HepG2 (cell line): ENCODE data around the gene ICAM3. TPM values are rescaled to one million over a fixed set of nuclear protein-coding genes. Genes with fewer than 3 reads are reported as not detected.

ENCODE experiments used
- ATAC-seq: fragments of 200-7000 bp; cut with Tn5 transposase; 3 replicates; pipeline ENCODE4 v1.9.1; 2020; ENCODE audit warnings: mild to moderate bottlenecking, moderate library complexity
- BruUV-seq: library from RNA; stranded (reverse); fragments of 400-500 nt; replicated peaks from 2 replicates; lab custom pipeline; 2021; lab: Mats Ljungman, UMichigan
- CTCF ChIA-PET: fragments of 300-600 bp; formaldehyde crosslinking; extraction: SDS; loops from one replicate; lab custom pipeline; 2021; ENCODE audit warnings: low total read pairs, inconsistent platforms, low intra/inter-chr PET ratio; lab: Yijun Ruan, JAX
- POLR2A ChIA-PET: fragments of 350-600 bp; sonication (Branson Sonifier 250); formaldehyde crosslinking; loops from one replicate; lab custom pipeline; 2020; ENCODE audit warnings: antibody characterized with exemption, inconsistent platforms; lab: Yijun Ruan, JAX
- DNase-seq: peaks from one replicate; pipeline ENCODE4 v3.0.0-alpha.2; 2015; ENCODE audit warnings: low spot score
- FAIRE-seq: peaks from 3 replicates; lab custom pipeline; 2011; peaks lifted over from hg19 to GRCh38; lab: Jason Lieb, UNC
- H2AFZ ChIP-seq: one replicate; pipeline ENCODE4 v1.6.1; 2011; ENCODE audit warnings: low read length, inconsistent platforms
- H3K27ac ChIP-seq: fragments of 300-600 bp; 3 replicates; pipeline ENCODE4 v1.8.0; 2011; ENCODE audit warnings: mixed run types, mild to moderate bottlenecking, mixed read lengths, low read length, inconsistent platforms; ENCODE audit not compliant: insufficient read depth; ENCODE audit errors: extremely low read length
- H3K27me3 ChIP-seq, 2 experiments: fragments of 200-600 bp in 1 of 2; 2 replicates in 1 of 2; 3 replicates in 1 of 2; pipeline versions ENCODE4 v1.6.0 to v1.8.0; 2011; ENCODE audit warnings: low read length in 2 of 2, mild to moderate bottlenecking in 2 of 2, moderate library complexity in 2 of 2, inconsistent platforms in 1 of 2; ENCODE audit not compliant: insufficient read depth in 2 of 2, control insufficient read depth in 1 of 2
- H3K36me3 ChIP-seq, 2 experiments: fragments of 200-600 bp in 1 of 2; replicated peaks in 1 of 2; 2 replicates in 1 of 2; 3 replicates in 1 of 2; pipeline versions ENCODE4 v1.5.1 to v1.8.0; 2011; ENCODE audit warnings: low read length in 2 of 2, inconsistent platforms in 1 of 2; ENCODE audit not compliant: insufficient read depth in 2 of 2, control insufficient read depth in 1 of 2
- H3K4me1 ChIP-seq: 2 replicates; pipeline ENCODE4 v1.5.1; 2012; ENCODE audit warnings: low read length, inconsistent platforms; ENCODE audit not compliant: insufficient read depth
- H3K4me2 ChIP-seq: 2 replicates; pipeline ENCODE4 v1.6.0; 2011; ENCODE audit warnings: low read depth, low read length, inconsistent platforms
- H3K4me3 ChIP-seq, 3 experiments: fragments of 200-600 bp in 1 of 3; sonication (generic), shearing (Covaris generic) in 1 of 3; replicated peaks in 1 of 3; 2 replicates each; pipeline ENCODE4 v1.5.1; 2011 to 2016; ENCODE audit warnings: low read length in 3 of 3, inconsistent platforms in 2 of 3, low read depth in 2 of 3, mild to moderate bottlenecking in 2 of 3, control low read depth in 1 of 3, mixed read lengths in 1 of 3; ENCODE audit not compliant: insufficient read depth in 1 of 3
- H3K79me2 ChIP-seq: one replicate; pipeline ENCODE4 v1.6.1; 2011; ENCODE audit warnings: low read length, inconsistent platforms; ENCODE audit not compliant: insufficient read depth
- H3K9ac ChIP-seq: 2 replicates; pipeline ENCODE4 v1.6.0; 2011; ENCODE audit warnings: mild to moderate bottlenecking, low read depth, low read length, inconsistent platforms; ENCODE audit not compliant: insufficient read depth
- H3K9me3 ChIP-seq: 2 replicates; pipeline ENCODE4 v1.5.1; 2012; ENCODE audit warnings: mild to moderate bottlenecking, low read length
- H4K20me1 ChIP-seq: 2 replicates; pipeline ENCODE4 v1.6.0; 2011; ENCODE audit warnings: inconsistent platforms, mild to moderate bottlenecking, low read length, moderate library complexity; ENCODE audit not compliant: insufficient read depth
- ARID4A ChIP-seq: sonication (generic); formaldehyde crosslinking; IDR thresholded peaks from 2 replicates; pipeline ENCODE4 v1.5.0; 2020; ENCODE audit warnings: mild to moderate bottlenecking, missing genetic modification reagents, borderline replicate concordance
- CEBPB ChIP-seq: IDR thresholded peaks from 2 replicates; pipeline ENCODE4 v1.6.1; 2011; ENCODE audit warnings: low read depth, low read length, improper control_type of control experiment, borderline replicate concordance
- DR1 ChIP-seq: sonication (generic); formaldehyde crosslinking; IDR thresholded peaks from 2 replicates; pipeline ENCODE4 v1.8.0; 2021; ENCODE audit warnings: mild to moderate bottlenecking, missing genetic modification reagents, inconsistent platforms
- FOXA3 ChIP-seq: IDR thresholded peaks from 2 replicates; pipeline ENCODE4 v1.6.1; 2016; ENCODE audit warnings: missing genetic modification reagents, missing compliant biosample characterization
- NFE2L1 ChIP-seq: sonication (generic); formaldehyde crosslinking; IDR thresholded peaks from 2 replicates; pipeline ENCODE4 v1.4.0; 2020; ENCODE audit warnings: missing genetic modification reagents, mild to moderate bottlenecking, borderline replicate concordance
- PPARG ChIP-seq: conservative IDR thresholded peaks from 2 replicates; pipeline ENCODE4 v1.6.1; 2016; ENCODE audit warnings: missing biosample characterization, missing genetic modification reagents
- RBFOX2 ChIP-seq: fragments of 200-400 bp; formaldehyde crosslinking; IDR thresholded peaks from 2 replicates; pipeline ENCODE4 v1.6.1; 2017; ENCODE audit warnings: low read depth, mild to moderate bottlenecking, low read length
- RELA ChIP-seq: sonication (generic); formaldehyde crosslinking; IDR thresholded peaks from 2 replicates; pipeline ENCODE4 v1.4.0; 2020; ENCODE audit warnings: missing genetic modification reagents
- SETDB1 ChIP-seq: sonication (generic); formaldehyde crosslinking; IDR thresholded peaks from 2 replicates; pipeline ENCODE4 v1.5.1; 2020; ENCODE audit warnings: missing genetic modification reagents, mild to moderate bottlenecking, borderline replicate concordance
- SUZ12 ChIP-seq: fragments of 150-350 bp; IDR thresholded peaks from 2 replicates; pipeline ENCODE4 v1.6.1; 2014; ENCODE audit warnings: low read depth, low read length
- ZBTB33 ChIP-seq: sonication (generic); formaldehyde crosslinking; IDR thresholded peaks from 2 replicates; pipeline ENCODE4 v1.4.0; 2020; ENCODE audit warnings: missing genetic modification reagents
- ZBTB38 ChIP-seq: sonication (generic); formaldehyde crosslinking; IDR thresholded peaks from 2 replicates; pipeline ENCODE4 v1.5.1; 2020; ENCODE audit warnings: mild to moderate bottlenecking, missing genetic modification reagents
- ZMAT5 ChIP-seq: sonication (generic); formaldehyde crosslinking; IDR thresholded peaks from 2 replicates; pipeline ENCODE4 v1.5.0; 2020; ENCODE audit warnings: mild to moderate bottlenecking, low read depth, missing genetic modification reagents, borderline replicate concordance
- ZNF850 ChIP-seq: sonication (generic); formaldehyde crosslinking; conservative IDR thresholded peaks from 2 replicates; pipeline ENCODE4 v1.9.0; 2021; ENCODE audit warnings: mild to moderate bottlenecking, missing genetic modification reagents
- WGBS: methylation state at CpG from one replicate; pipeline ENCODE4 v1.1.6; 2017; ENCODE audit warnings: low lambda C conversion rate; 5-methylcytosine and 5-hydroxymethylcytosine counted together
- in situ Hi-C: cut with HindIII; loops from 2 replicates; pipeline ENCODE4 v1.10.0; 2017; ENCODE audit warnings: low pct_unique_long_range_greater_than_20kb; ENCODE audit not compliant: extremely low pct_ligation_motif_present
- intact Hi-C: fragments of 100-400 bp; cut with micrococcal nuclease; formaldehyde crosslinking; loops from one replicate; pipeline ENCODE4 v1.10.0; 2022; ENCODE audit not compliant: unreplicated experiment
- polyA plus RNA-seq, 8 experiments: library from polyadenylated mRNA; depleted of rRNA in 3 of 8; stranded (reverse) in 7 of 8; unstranded in 1 of 8; fragments of >200 nt; fragmentation: Illumina TruSeq in 4 of 8; extraction: Trizol in 4 of 8; gene quantifications; 2 replicates each; pipeline versions ENCODE4 v1.2.1 to v1.2.3, GENCODE V29; 2011 to 2016; ENCODE audit warnings: low read depth in 4 of 8, missing spikeins in 1 of 8, mixed read lengths in 1 of 8; ENCODE audit not compliant: insufficient read depth in 1 of 8
- total RNA-seq, 5 experiments: library from RNA; depleted of rRNA; stranded (reverse); fragments of >200 nt; fragmentation: Illumina TruSeq; extraction: Trizol; gene quantifications; 2 replicates each; pipeline ENCODE4 v1.2.3, GENCODE V29; 2016; ENCODE audit warnings: low read depth in 1 of 5

ICAM3 gene
- total and polyA plus RNA-seq, 2 of the 13 experiments (the other 11 are each of a cell fraction or from before 2014, with no cell fraction given): 14.1 to 21.0 TPM

DNA sequence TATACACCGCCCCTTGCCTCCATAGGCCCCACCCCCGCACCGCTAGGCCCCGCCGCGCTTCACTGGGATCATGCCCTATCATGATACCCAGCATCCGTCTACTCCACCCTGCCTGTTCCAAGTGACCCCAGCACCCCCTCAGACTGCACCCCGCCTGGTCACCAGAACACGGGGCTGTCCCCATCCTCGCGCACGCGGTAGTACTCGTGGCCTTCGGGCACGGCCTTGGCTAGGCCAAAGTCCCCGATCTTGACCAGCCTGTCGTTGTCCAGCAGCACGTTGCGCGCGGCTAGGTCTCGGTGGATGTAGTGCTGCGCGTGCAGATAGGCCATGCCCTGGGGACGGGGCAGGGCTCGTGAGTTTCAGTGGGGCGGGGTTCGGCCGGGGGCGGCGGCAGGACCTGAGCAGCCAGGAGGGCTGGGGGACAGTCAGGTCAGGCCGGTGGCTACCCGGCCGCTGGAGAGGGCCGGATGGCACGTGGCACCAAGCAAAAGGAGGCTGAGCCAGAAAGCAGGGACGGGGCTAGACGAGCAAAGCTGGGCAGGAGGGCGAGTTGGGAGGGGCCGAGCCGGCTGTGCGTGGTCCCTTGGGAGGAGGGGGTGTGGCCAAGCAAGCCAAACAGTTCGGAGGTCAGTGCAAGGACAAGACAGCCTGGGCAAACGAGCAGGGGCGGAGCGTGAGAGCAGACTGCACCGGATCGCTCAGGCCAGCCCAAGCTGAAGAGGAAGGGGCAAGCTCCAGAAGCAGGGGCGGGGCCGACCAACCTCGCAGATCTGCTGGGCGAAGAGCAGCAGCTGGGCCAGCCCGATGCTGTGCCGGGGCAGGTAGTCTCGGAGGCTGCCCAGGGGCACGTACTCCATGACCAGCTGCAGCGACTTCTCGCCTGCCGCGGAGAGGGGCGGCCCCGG lies 13.6 kb upstream of the ICAM3 start (continued):
- TF ChIP-seq ZMAT5 (CRISPR knock-in tag): no peak
- TF ChIP-seq ZBTB38 (CRISPR knock-in tag): 0 out of 2 replicates have a peak, but pooled peaks have one; percentile 14
- TF ChIP-seq ZBTB33 (CRISPR knock-in tag): peak; percentile 32; the same call in 1 of the 2 replicates
- 0 out of 2 replicates have a peak, but pooled peaks have one; percentile 30 for TF ChIP-seq RBFOX2
- no peak for TF ChIP-seq PPARG (CRISPR knock-in tag)

DNA sequence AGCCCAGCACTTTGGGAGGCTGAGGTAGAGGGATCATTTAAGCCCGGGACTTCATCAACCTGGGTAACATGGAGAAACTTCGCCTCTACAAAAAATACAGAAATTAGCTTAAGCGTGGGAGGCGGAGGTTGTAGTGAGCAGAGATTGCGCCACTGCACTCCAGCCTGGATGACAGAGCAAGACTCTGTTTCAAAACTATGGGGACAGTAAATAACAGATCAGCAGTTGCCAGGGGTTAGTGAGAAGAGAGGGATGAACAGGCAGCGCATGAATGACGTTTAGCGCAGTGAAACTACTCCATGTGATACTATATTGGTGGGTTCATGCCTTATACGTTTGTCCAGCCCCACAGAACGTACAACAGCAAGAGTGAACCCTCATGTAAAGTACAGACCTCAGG lies 7.1 kb upstream of the ICAM3 start:
- in situ Hi-C loops (no loop called here), intact Hi-C loops (no loop called here)
- ChIA-PET CTCF (no interaction called here), POLR2A (interaction anchor here (1.0 to 6.5 kb wide), 4 partner anchors 12 to 76 kb away, joined by 3 to 38 read pairs (median 4); partner anchors contain the start of genes ICAM1, ICAM4, RAVER1 and TYK2)
- Histone ChIP-seq H4K20me1 (no peaks in the 10 kb centered on the region), H3K9me3 (no peaks in the 10 kb centered on the region), H3K79me2 (no peaks in the 10 kb centered on the region), H3K36me3 (peaks cover 0 to 3% of the 10 kb centered on the region in 2 experiments; a peak in 2 of 5 replicates), H3K4me1 (peaks cover 18% of the 10 kb centered on the region), H3K27ac (peak overlapping the region; percentile 41), H3K27me3 (no peaks in the 10 kb centered on the region), H3K4me3 (peak overlapping the region in 1 of 3 experiments; percentile 31; a peak in 1 of 6 replicates), H3K9ac (0 out of 2 replicates have a peak overlapping the region, but pooled peaks have one; percentile 0), H2AFZ (no peak overlapping the region), H3K4me2 (peak overlapping the region; percentile 70)
- FAIRE-seq: peak; percentile 63
- ATAC-seq: peak; percentile 90
- DNase-seq: peak; percentile 74
- no TSS peak for BruUV-seq
- WGBS: 1% methylated on average over 9 of the region's 10 CpGs
- no peak for TF ChIP-seq DR1
- no peak for TF ChIP-seq ZNF850
- TF ChIP-seq RELA (CRISPR knock-in tag): no peak
- TF ChIP-seq FOXA3 (CRISPR knock-in tag): peak; percentile 68
- TF ChIP-seq NFE2L1 (CRISPR knock-in tag): no peak
- peak; percentile 15; the same call in 1 of the 2 replicates for TF ChIP-seq ARID4A (CRISPR knock-in tag)
- peak; percentile 91 for TF ChIP-seq CEBPB
- TF ChIP-seq SETDB1 (CRISPR knock-in tag): no peak
- no peak for TF ChIP-seq SUZ12
